Measurements from ENCODE around the gene MEIS2. TPM values are rescaled to one million over a fixed set of nuclear protein-coding genes. Genes with fewer than 3 reads are reported as not detected.

Gene MEIS2
- total and polyA plus RNA-seq, 8 donors = 9.1 to 30.5 (median 14.8) TPM

DNA sequence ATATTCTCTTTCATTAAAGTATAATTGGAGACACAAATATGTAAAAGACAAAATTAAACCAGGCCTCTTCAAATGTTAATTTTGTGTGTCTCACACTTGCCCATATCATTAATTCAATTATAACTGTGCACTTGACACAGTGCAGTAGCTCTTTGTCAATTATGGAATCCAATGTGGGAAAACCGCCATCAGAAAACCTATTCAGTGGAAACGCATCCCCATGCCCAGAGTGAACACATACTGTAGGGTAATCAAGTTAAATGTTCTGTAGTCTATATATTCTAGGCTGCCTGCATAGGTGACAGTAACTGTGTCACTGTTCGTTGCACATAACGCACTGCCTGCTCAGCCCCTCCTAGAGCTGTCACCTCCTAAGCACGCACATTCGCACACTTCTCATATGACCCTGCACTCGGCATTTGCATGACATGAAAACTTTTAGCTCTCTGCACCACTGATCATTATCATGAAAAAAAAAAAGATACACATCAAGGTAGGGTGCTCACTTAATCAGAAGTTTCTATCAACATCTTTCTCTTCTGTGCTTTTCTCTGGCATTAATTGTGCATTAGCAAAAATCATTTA is 63.2 kb downstream of the MEIS2 start:
- 98% methylated on average over 7 of the region's 7 CpGs for WGBS, 2 donors
- intact Hi-C loops (cut with DNase I) = no loop called here

DNA sequence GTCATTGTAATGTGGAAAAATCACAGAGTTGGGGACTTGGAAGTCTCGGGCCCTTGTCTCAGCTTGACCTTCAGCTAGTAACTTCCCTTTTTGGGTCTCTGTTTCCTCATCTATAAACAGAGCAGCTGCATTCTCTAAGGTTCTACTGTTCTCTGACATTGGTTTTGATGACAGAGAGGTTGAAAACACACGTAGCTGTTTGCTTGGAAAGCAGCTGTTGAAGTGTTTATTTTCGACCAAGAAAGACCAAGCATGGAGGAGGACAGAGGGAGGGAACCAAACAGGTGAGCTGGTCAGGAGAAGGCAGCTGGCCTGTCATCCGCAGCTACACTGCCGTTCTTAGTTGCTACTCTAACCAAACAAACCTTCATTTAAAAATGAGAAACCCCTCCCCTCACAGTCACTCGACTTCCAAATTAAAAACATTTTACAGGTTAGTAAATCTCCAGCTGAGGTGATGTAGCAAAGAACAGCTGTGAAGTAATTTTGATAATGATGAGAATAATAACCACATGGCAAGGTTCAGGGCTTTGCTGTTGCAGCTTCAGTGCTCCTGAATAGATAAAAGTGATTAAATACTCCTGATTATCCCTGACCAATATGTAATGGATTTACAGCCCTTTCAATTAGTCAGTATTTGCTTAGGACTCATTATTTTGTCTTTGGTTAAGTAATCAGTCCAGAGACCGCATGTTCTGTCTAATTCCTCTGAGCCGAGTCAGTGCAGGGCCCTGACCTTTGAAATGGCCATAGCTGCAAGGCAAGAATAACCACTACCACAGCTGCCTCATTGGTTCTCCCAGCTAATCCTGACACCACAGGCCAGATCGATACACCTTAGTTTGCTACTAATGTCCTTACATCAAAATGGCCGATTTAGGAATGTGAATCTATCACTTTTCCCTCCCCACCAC is 65.3 kb downstream of the MEIS2 start:
- H3K9me3 ChIP-seq = no peaks in the 10 kb centered on the region
- TF ChIP-seq, protein P1, sequence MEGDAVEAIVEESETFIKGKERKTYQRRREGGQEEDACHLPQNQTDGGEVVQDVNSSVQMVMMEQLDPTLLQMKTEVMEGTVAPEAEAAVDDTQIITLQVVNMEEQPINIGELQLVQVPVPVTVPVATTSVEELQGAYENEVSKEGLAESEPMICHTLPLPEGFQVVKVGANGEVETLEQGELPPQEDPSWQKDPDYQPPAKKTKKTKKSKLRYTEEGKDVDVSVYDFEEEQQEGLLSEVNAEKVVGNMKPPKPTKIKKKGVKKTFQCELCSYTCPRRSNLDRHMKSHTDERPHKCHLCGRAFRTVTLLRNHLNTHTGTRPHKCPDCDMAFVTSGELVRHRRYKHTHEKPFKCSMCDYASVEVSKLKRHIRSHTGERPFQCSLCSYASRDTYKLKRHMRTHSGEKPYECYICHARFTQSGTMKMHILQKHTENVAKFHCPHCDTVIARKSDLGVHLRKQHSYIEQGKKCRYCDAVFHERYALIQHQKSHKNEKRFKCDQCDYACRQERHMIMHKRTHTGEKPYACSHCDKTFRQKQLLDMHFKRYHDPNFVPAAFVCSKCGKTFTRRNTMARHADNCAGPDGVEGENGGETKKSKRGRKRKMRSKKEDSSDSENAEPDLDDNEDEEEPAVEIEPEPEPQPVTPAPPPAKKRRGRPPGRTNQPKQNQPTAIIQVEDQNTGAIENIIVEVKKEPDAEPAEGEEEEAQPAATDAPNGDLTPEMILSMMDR (IDR thresholded peaks at IDR 0.05) = no peak
- no peak overlapping the region for H3K27ac ChIP-seq
- WGBS, 2 donors = 62 to 69% methylated on average over 10 of the region's 10 CpGs
- H3K27me3 ChIP-seq = no peaks in the 10 kb centered on the region
- no peak for FAIRE-seq
- H3K4me1 ChIP-seq = no peaks in the 10 kb centered on the region
- H3K36me3 ChIP-seq = peaks cover 0 to 11% (median 0%) of the 10 kb centered on the region in 3 donors
- intact Hi-C loops (cut with DNase I) = no loop called here
- DNase-seq = no peak
- peak in 2 of 4 donors; percentile 50 to 58 for ATAC-seq
- no peak overlapping the region for H3K4me3 ChIP-seq

More for the DNA sequence above, 63.2 kb downstream of the MEIS2 start:
- DNase-seq = no peak
- TF ChIP-seq, protein P1 (IDR thresholded peaks at IDR 0.05) = no peak
- Histone ChIP-seq H3K36me3 (peaks cover 0 to 11% (median 0%) of the 10 kb centered on the region in 3 donors), H3K9me3 (no peaks in the 10 kb centered on the region), H3K27me3 (no peaks in the 10 kb centered on the region), H3K4me1 (no peaks in the 10 kb centered on the region), H3K27ac (no peak overlapping the region), H3K4me3 (no peak overlapping the region)
- ATAC-seq = no peak
- no peak for FAIRE-seq

DNA sequence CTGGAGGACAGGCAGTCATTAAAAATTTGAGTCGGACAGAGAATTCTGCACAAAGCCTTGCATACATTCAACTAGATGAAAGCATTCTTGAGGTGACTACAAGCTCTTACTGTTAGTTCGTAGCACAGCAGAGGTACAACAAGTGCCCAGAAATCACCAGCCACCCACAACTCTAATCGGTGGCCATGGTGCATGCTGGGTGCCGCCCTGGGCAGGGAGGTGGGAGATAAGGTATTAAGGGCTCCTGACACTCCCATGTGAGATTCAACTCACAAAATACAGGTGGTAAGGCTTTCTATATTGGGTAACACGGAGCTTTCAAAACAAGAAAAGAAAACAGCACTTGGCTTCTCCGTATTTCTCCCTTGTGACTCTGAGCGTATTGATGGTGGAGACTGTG is 66.0 kb downstream of the MEIS2 start:
- ATAC-seq (no peak), FAIRE-seq (no peak), DNase-seq (no peak)
- Histone ChIP-seq H3K27ac (no peak overlapping the region), H3K36me3 (peaks cover 0 to 11% (median 0%) of the 10 kb centered on the region in 3 donors), H3K4me3 (no peak overlapping the region), H3K27me3 (no peaks in the 10 kb centered on the region), H3K9me3 (no peaks in the 10 kb centered on the region), H3K4me1 (no peaks in the 10 kb centered on the region)
- TF ChIP-seq, protein P1 (IDR thresholded peaks at IDR 0.05) = no peak
- 93% methylated on average over 7 of the region's 7 CpGs for WGBS, 2 donors
- intact Hi-C loops (cut with DNase I) = no loop called here

DNA sequence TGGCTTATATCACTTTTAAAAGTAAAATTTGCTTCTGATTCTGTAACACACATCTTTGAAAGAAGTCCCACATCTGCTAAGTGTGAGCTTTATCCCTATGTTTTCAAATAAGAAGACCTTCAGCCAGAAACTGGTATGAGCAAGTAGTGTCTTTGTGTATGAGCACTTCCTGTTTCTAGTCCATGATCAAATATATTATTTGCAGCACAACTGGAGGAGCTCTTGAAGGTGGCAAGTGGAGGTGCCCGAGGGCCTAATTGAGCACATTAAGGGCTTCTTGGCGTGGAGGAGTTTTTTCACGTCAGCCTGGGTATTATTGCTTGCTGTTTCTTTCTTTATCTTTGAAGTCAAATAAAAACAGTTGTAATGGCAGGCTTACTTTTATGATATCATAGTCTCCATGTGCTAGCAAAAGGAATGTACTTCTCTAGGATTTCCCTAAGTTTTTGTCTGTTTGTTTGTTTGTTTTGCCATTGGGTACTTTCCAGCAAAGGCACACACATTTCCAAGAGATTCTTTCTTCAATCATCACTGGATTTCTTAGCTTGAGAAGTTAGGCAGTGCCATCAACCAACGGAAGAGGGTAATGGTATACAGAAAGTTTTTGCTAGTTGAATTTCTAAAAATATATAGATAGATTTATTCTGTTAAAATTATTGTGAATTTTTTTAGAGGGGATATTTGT is 68.1 kb downstream of the MEIS2 start:
- no peaks in the 10 kb centered on the region for H3K27me3 ChIP-seq
- TF ChIP-seq, protein P1 (IDR thresholded peaks at IDR 0.05) = no peak
- intact Hi-C loops (cut with DNase I) = no loop called here
- DNase-seq (no peak), FAIRE-seq (no peak), ATAC-seq (no peak)
- no peaks in the 10 kb centered on the region for H3K4me1 ChIP-seq
- H3K4me3 ChIP-seq = no peak overlapping the region
- H3K36me3 ChIP-seq = peaks cover 0 to 11% (median 0%) of the 10 kb centered on the region in 3 donors
- no peak overlapping the region for H3K27ac ChIP-seq
- 76 to 77% methylated on average over 4 of the region's 4 CpGs for WGBS, 2 donors
- no peaks in the 10 kb centered on the region for H3K9me3 ChIP-seq

All from pancreas (tissue), 10 donors.